GM23248 (cell line): ENCODE results near the gene RPH3AL. TPM values are rescaled to one million over a fixed set of nuclear protein-coding genes. Genes with fewer than 3 reads are reported as not detected.

Experiments used
- DNase-seq: peaks from one replicate; pipeline ENCODE4 v3.0.0-alpha.2; 2015
- H2AFZ ChIP-seq: fragments of 200-600 bp; sonication (generic); 2 replicates; pipeline ENCODE4 v1.6.1; 2016; ENCODE audit warnings: antibody characterized with exemption
- H3F3A ChIP-seq: fragments of 200-600 bp; sonication (generic); 2 replicates; pipeline ENCODE4 v1.6.1; 2016; ENCODE audit warnings: mild to moderate bottlenecking, antibody characterized with exemption, mixed run types; ENCODE audit not compliant: insufficient read depth
- H3K27ac ChIP-seq: fragments of 200-600 bp; sonication (generic); 2 replicates; pipeline ENCODE4 v1.5.1; 2016; ENCODE audit warnings: mild to moderate bottlenecking
- H3K27me3 ChIP-seq: fragments of 200-600 bp; sonication (generic); replicated peaks from 2 replicates; pipeline ENCODE4 v1.6.1; 2016; ENCODE audit warnings: mild to moderate bottlenecking; ENCODE audit not compliant: insufficient read depth
- H3K36me3 ChIP-seq: fragments of 200-600 bp; sonication (generic); 2 replicates; pipeline ENCODE4 v1.6.1; 2016; ENCODE audit warnings: low read depth, mild to moderate bottlenecking
- H3K4me1 ChIP-seq: fragments of 200-600 bp; sonication (generic); 2 replicates; pipeline ENCODE4 v1.6.1; 2016; ENCODE audit warnings: mild to moderate bottlenecking; ENCODE audit not compliant: insufficient read depth
- H3K4me2 ChIP-seq: fragments of 200-600 bp; sonication (generic); one replicate; pipeline ENCODE4 v1.6.1; 2016; ENCODE audit warnings: mild to moderate bottlenecking; ENCODE audit not compliant: unreplicated experiment
- H3K4me3 ChIP-seq: fragments of 200-600 bp; sonication (generic); 2 replicates; pipeline ENCODE4 v1.5.1; 2016; ENCODE audit warnings: mild to moderate bottlenecking
- H3K79me2 ChIP-seq: fragments of 200-600 bp; sonication (generic); 2 replicates; pipeline ENCODE4 v1.6.1; 2016; ENCODE audit warnings: mild to moderate bottlenecking; ENCODE audit not compliant: insufficient read depth
- H3K9ac ChIP-seq: fragments of 200-600 bp; sonication (generic); 2 replicates; pipeline ENCODE4 v1.6.1; 2016; ENCODE audit warnings: mild to moderate bottlenecking
- H3K9me2 ChIP-seq: fragments of 200-600 bp; sonication (generic); 2 replicates; pipeline ENCODE4 v1.6.1; 2016; ENCODE audit warnings: mixed run types, mild to moderate bottlenecking, moderate library complexity; ENCODE audit not compliant: insufficient read depth
- H3K9me3 ChIP-seq: fragments of 200-600 bp; sonication (generic); one replicate; pipeline ENCODE4 v1.6.1; 2017; ENCODE audit warnings: low read depth
- H4K20me1 ChIP-seq: fragments of 200-600 bp; sonication (generic); 2 replicates; pipeline ENCODE4 v1.6.0; 2016; ENCODE audit not compliant: insufficient read depth
- EZH2 ChIP-seq: fragments of 200-600 bp; sonication (generic); IDR thresholded peaks from 2 replicates; pipeline ENCODE4 v1.6.1; 2018; ENCODE audit warnings: antibody characterized with exemption, mild to moderate bottlenecking; ENCODE audit not compliant: insufficient read depth, poor library complexity, severe bottlenecking
- EZH2phosphoT487 ChIP-seq: fragments of 200-600 bp; sonication (generic); IDR thresholded peaks from 2 replicates; pipeline ENCODE4 v1.6.1; 2018; ENCODE audit warnings: antibody characterized with exemption, moderate library complexity, mild to moderate bottlenecking, low read depth; ENCODE audit not compliant: insufficient read depth
- WGBS, 2 experiments: methylation state at CpG; one replicate each; pipeline ENCODE4 v1.1.6; 2015 to 2017; ENCODE audit warnings: low lambda C conversion rate in 2 of 2, low coverage in 1 of 2; ENCODE audit errors: missing lambda C conversion rate in 2 of 2; 5-methylcytosine and 5-hydroxymethylcytosine counted together
- in situ Hi-C: fragments of 300-500 bp; cut with MboI; formaldehyde crosslinking; loops from 2 replicates; pipeline ENCODE4 v1.15.0; 2020
- polyA plus RNA-seq: library from polyadenylated mRNA; unstranded; fragments of >200 nt; fragmentation: Nextera tagmentation; extraction: Ambion mirVana; gene quantifications from 2 replicates; pipeline ENCODE4 v1.2.1, GENCODE V29; 2016
- total RNA-seq: library from RNA; depleted of rRNA; stranded (reverse); fragments of >200 nt; shearing (Covaris generic); gene quantifications from 2 replicates; pipeline ENCODE4 v1.2.3, GENCODE V29; 2014

RPH3AL gene
- total and polyA plus RNA-seq, 2 experiments from 2014 or later: 2.7 to 5.2 TPM

DNA sequence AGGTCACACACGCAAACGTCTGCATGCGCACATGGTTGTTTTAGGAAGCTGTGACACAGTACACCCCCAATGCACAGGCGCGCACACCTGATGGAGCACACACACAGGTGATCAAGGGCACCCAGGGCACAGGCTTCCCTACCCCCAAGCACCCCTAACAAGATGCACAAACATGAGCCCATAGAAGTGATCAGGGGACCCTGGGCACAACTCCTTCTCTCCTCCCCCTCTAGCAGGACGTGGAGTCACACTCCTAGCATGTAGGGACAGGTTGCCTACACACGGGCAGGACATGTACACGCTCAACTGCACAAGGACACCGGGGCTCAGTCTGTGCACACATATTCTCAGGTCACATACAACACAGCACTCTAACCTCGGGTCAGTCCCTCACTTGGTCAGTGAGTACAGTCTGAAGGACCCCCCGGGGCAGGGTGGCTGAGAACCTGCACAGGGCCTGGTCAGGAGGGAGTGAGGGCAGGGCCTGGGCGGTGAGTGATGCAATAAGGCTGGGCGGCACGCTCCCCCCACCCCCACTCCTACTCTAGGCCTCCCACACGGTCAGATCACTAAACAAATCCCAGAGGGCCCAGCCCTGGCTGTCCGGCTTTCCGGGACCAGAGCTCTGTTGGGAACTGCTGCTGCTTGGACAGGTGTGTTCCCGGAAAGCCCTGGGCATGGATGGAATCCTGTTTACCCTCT, 170.4 kb downstream of the RPH3AL start:
- Histone ChIP-seq H4K20me1 (no peaks in the 10 kb centered on the region), H2AFZ (no peak overlapping the region), H3K36me3 (no peaks in the 10 kb centered on the region), H3K4me3 (peak overlapping the region; percentile 37; the same call in 1 of the 2 replicates), H3K27me3 (peaks cover 63% of the 10 kb centered on the region), H3F3A (no peaks in the 10 kb centered on the region), H3K79me2 (no peaks in the 10 kb centered on the region), H3K9me2 (no peaks in the 10 kb centered on the region), H3K4me2 (no peak overlapping the region), H3K4me1 (no peaks in the 10 kb centered on the region), H3K27ac (no peak overlapping the region), H3K9me3 (no peaks in the 10 kb centered on the region), H3K9ac (no peak overlapping the region)
- DNase-seq: no peak
- in situ Hi-C loops: no loop called here
- 74 to 79% methylated on average over 15 to 18 of the region's 18 CpGs for WGBS, 2 experiments
- no peak for TF ChIP-seq EZH2phosphoT487
- TF ChIP-seq EZH2: no peak

DNA sequence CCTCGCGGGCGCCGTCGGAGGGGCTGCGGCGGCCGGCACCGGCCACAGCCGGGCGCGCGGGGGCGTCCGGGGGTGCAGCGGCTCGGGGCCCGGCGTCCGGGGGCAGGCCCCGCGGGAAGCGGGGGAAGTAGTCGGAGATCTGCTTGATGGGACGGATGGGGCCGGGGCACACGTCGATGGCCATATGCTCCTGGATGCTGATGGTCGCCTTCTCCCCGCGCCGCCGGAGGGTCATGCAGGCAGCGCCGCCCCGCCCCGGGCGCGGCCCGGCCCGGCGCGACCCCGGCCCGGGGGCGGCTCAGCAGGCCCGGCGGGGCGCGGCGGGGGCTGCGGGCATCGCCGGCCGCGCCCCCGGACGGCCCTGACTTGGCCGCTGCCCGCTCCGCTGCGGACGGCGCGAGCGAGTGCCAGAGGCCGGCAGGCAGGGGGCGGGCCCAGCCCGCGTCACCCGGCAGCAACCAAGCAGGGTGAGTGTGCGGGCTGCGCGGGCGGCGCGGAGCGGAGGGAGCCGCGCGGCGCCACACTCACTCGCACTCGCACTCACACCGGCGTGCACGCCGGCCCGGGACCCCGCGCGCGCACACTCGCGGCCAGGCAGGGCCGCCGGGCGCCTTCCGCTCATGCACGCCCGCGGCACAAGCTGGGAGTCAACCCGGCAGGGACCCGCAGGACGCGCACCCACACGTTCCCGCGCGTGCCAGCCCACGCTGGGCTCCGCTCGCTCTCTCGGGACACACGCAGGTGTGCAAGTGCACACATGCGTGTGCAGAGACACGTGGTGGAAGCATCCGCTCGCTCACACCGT, 171.2 kb downstream of the RPH3AL start, which contains the start of gene DOC2B:
Gene DOC2B (minus strand): TSS at position 406 of the 805 bp plus-strand sequence. CDS start 171 bp downstream, at position 235.
- Histone ChIP-seq H3K9me3 (no peaks in the 10 kb centered on the region), H3K9ac (no peak within 1 kb of the TSS), H3F3A (no peaks in the 10 kb centered on the region), H3K9me2 (no peaks in the 10 kb centered on the region), H3K4me2 (peak within 1 kb of the TSS; percentile 28), H3K79me2 (no peaks in the 10 kb centered on the region), H3K4me3 (peak within 1 kb of the TSS; percentile 37), H3K27me3 (peaks cover 63% of the 10 kb centered on the region), H2AFZ (no peak within 1 kb of the TSS), H3K27ac (no peak within 1 kb of the TSS), H3K36me3 (no peaks in the 10 kb centered on the region), H4K20me1 (no peaks in the 10 kb centered on the region), H3K4me1 (no peaks in the 10 kb centered on the region)
- WGBS, 2 experiments: 6 to 8% methylated on average over 46 to 52 of the region's 120 CpGs
- in situ Hi-C loops: no loop called here
- TF ChIP-seq EZH2phosphoT487: no peak
- DNase-seq: peak; percentile 76

DNA sequence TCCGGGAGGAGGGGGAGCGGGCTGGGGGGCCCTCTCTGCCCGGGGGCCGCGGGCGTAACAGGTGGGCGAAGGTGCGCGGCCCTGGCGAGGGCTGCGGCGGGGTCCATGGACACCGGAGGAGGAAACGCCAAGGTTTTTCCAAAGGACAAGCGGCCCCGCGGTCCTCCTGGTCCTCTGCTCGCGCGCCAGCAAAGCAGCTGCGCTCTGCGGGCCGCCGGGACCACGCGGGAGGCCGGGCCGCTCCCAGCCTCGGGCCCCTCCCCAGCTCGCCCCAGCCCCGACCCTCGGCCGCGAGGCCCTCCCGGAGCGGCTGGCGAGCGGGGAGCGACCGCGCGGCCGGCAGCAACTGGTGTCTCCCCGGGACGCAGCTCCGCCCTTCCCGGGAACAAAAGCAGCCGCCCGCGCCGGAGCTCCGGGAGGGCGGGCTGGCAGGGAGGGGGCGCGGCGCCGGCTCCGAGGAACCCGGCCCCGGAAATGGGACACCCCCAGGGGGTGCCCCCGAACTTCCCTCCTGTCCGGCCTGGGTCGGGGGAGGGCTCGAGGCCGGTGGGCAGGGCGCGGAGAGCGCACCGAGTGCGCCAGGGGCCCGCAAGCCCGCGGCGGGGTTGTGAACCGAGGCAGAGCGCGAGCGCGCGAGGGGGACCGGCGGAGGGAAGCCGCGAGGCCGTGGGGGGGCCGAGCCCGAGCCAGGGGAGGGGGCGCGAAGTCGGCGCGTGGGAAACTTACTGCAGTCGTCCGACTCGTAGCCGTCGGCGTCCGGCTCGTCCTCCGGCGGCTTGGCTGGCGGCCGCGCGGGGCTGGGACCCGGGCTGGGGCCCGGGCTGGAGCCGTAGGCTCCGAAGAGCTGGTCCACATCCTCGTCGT, 172.0 kb downstream of the RPH3AL start:
- Histone ChIP-seq H3K9ac (no peak overlapping the region), H3K9me3 (no peaks in the 10 kb centered on the region), H3K27ac (no peak overlapping the region), H3K36me3 (no peaks in the 10 kb centered on the region), H3K4me2 (peak overlapping the region; percentile 28), H3K4me3 (peak overlapping the region; percentile 37), H3K9me2 (no peaks in the 10 kb centered on the region), H3K79me2 (no peaks in the 10 kb centered on the region), H3F3A (no peaks in the 10 kb centered on the region), H3K27me3 (peaks cover 60% of the 10 kb centered on the region), H4K20me1 (no peaks in the 10 kb centered on the region), H2AFZ (no peak overlapping the region), H3K4me1 (no peaks in the 10 kb centered on the region)
- WGBS, 2 experiments: 4 to 5% methylated on average over 24 to 107 of the region's 112 CpGs
- TF ChIP-seq EZH2phosphoT487 (peak; percentile 66; the same call in 1 of the 2 replicates), EZH2 (no peak)
- peak; percentile 24 for DNase-seq
- in situ Hi-C loops: no loop called here

- H2AFZ ChIP-seq: no peak overlapping the region
- no peak for DNase-seq
- no peak overlapping the region for H3K4me2 ChIP-seq
- no peaks in the 10 kb centered on the region for H3K79me2 ChIP-seq
- H3K4me1 ChIP-seq: no peaks in the 10 kb centered on the region
- H4K20me1 ChIP-seq: no peaks in the 10 kb centered on the region
- no peak overlapping the region for H3K27ac ChIP-seq
- in situ Hi-C loops: no loop called here
- TF ChIP-seq EZH2phosphoT487 (no peak), EZH2 (peak; percentile 61)
- no peaks in the 10 kb centered on the region for H3K36me3 ChIP-seq
- H3K9ac ChIP-seq: no peak overlapping the region
- H3K4me3 ChIP-seq: no peak overlapping the region
- H3F3A ChIP-seq: no peaks in the 10 kb centered on the region
- no peaks in the 10 kb centered on the region for H3K9me2 ChIP-seq
- WGBS, 2 experiments: 27 to 30% methylated on average over 23 to 29 of the region's 32 CpGs
- H3K27me3 ChIP-seq: peaks cover 60% of the 10 kb centered on the region
- H3K9me3 ChIP-seq: no peaks in the 10 kb centered on the region
Measured at GRCh38 chr17:179781-180380, 172.7 kb downstream of the RPH3AL start.
